H1 (cell line): ENCODE results near the gene ATMIN. TPM values are rescaled to one million over a fixed set of nuclear protein-coding genes. Genes with fewer than 3 reads are reported as not detected.

ENCODE experiments used
- CTCF ChIA-PET: fragments of 300-600 bp; sonication (Branson Sonifier 250); formaldehyde crosslinking; loops from one replicate; lab custom pipeline; 2021; ENCODE audit not compliant: partially characterized antibody; lab: Charles Lee
- POLR2A ChIA-PET: fragments of 300-600 bp; sonication (Branson Sonifier 250); formaldehyde crosslinking; loops from one replicate; lab custom pipeline; 2021; ENCODE audit warnings: inconsistent platforms; ENCODE audit not compliant: partially characterized antibody; lab: Charles Lee
- DNase-seq, 2 experiments: peaks; one replicate each; pipeline versions ENCODE4 v3.0.0 to v3.0.0-alpha.2; 2010 to 2022; ENCODE audit warnings: low spot score in 2 of 2, low read depth in 1 of 2, mixed read lengths in 1 of 2
- FAIRE-seq: peaks from 2 replicates; lab custom pipeline; 2011; peaks lifted over from hg19 to GRCh38; lab: Jason Lieb, UNC
- H2AFZ ChIP-seq: 2 replicates; pipeline ENCODE4 v1.8.1; 2012; ENCODE audit warnings: low read length, inconsistent platforms
- H2AK5ac ChIP-seq: 2 replicates; pipeline ENCODE4 v1.6.1; 2013; ENCODE audit warnings: low read depth, low read length
- H2BK120ac ChIP-seq: replicated peaks from 2 replicates; pipeline ENCODE3; 2013; ENCODE audit warnings: low read depth, low read length, inconsistent platforms
- H2BK12ac ChIP-seq: 2 replicates; pipeline ENCODE4 v1.6.1; 2013; ENCODE audit warnings: low read depth, low read length
- H2BK15ac ChIP-seq: 2 replicates; pipeline ENCODE4 v1.6.1; 2013; ENCODE audit warnings: low read length
- H2BK20ac ChIP-seq: 2 replicates; pipeline ENCODE4 v1.6.1; 2013; ENCODE audit warnings: low read length
- H2BK5ac ChIP-seq: 2 replicates; pipeline ENCODE4 v1.6.1; 2013; ENCODE audit warnings: low read depth, low read length
- H3K14ac ChIP-seq: 2 replicates; pipeline ENCODE4 v1.6.1; 2013; ENCODE audit warnings: inconsistent platforms; ENCODE audit not compliant: insufficient read length
- H3K18ac ChIP-seq: 2 replicates; pipeline ENCODE4 v1.6.1; 2013; ENCODE audit warnings: low read length; ENCODE audit errors: extremely low read depth
- H3K23ac ChIP-seq: 2 replicates; pipeline ENCODE4 v1.6.1; 2013; ENCODE audit warnings: inconsistent platforms; ENCODE audit not compliant: insufficient read length
- H3K23me2 ChIP-seq: 2 replicates; pipeline ENCODE4 v1.6.1; 2013; ENCODE audit warnings: low read depth, low read length
- H3K27ac ChIP-seq: 2 replicates; pipeline ENCODE4 v1.6.1; 2011; ENCODE audit warnings: low read depth, low read length, inconsistent platforms
- H3K27me3 ChIP-seq, 4 experiments: replicated peaks in 1 of 4; 1 replicate in 1 of 4; 2 replicates in 3 of 4; pipeline versions ENCODE4 v1.6.1 to v1.8.1; 2011 to 2013; ENCODE audit warnings: low read length in 3 of 4, mild to moderate bottlenecking in 3 of 4, inconsistent platforms in 2 of 4, mixed read lengths in 2 of 4, moderate library complexity in 1 of 4; ENCODE audit not compliant: control insufficient read depth in 3 of 4, insufficient read depth in 3 of 4; ENCODE audit errors: extremely low read depth in 1 of 4
- H3K36me3 ChIP-seq, 4 experiments: 2 replicates each; pipeline versions ENCODE4 v1.6.1 to v1.8.1; 2011 to 2013; ENCODE audit warnings: mild to moderate bottlenecking in 4 of 4, low read length in 3 of 4, moderate library complexity in 2 of 4, control low read depth in 1 of 4, inconsistent platforms in 1 of 4; ENCODE audit not compliant: insufficient read depth in 4 of 4, control insufficient read depth in 2 of 4
- H3K4ac ChIP-seq: replicated peaks from 2 replicates; pipeline ENCODE3; 2013; ENCODE audit warnings: low read length, low read depth, mixed read lengths, inconsistent platforms; ENCODE audit not compliant: insufficient read length
- H3K4me1 ChIP-seq, 4 experiments: replicated peaks in 1 of 4; 1 replicate in 1 of 4; 2 replicates in 3 of 4; pipeline versions ENCODE4 v1.6.1 to v1.8.1; 2011 to 2013; ENCODE audit warnings: low read length in 3 of 4, inconsistent platforms in 2 of 4, mixed read lengths in 1 of 4; ENCODE audit not compliant: insufficient read depth in 4 of 4, control insufficient read depth in 3 of 4
- H3K4me2 ChIP-seq, 2 experiments: 2 replicates each; pipeline versions ENCODE4 v1.6.1 to v1.8.1; 2011 to 2013; ENCODE audit warnings: low read depth in 2 of 2, low read length in 2 of 2, control low read depth in 1 of 2, inconsistent platforms in 1 of 2, mild to moderate bottlenecking in 1 of 2; ENCODE audit not compliant: insufficient read depth in 1 of 2
- H3K4me3 ChIP-seq, 4 experiments: fragments of 200-600, 300-600 bp in 1 of 4; sonication (generic), shearing (Covaris generic), sonication (Bioruptor Twin) in 1 of 4; 2 replicates each; pipeline versions ENCODE4 v1.5.1 to v1.8.1; 2011 to 2016; ENCODE audit warnings: low read length in 4 of 4, low read depth in 3 of 4, control low read depth in 2 of 4, inconsistent platforms in 2 of 4, mild to moderate bottlenecking in 2 of 4, mixed read lengths in 1 of 4, moderate library complexity in 1 of 4; ENCODE audit not compliant: insufficient read depth in 2 of 4; ENCODE audit errors: extremely low read depth in 1 of 4
- H3K56ac ChIP-seq: replicated peaks from 2 replicates; pipeline ENCODE3; 2013; ENCODE audit warnings: low read depth, mild to moderate bottlenecking, mixed read lengths, low read length, inconsistent platforms; ENCODE audit not compliant: insufficient read length
- H3K79me1 ChIP-seq: 2 replicates; pipeline ENCODE4 v1.6.1; 2013; ENCODE audit warnings: low read depth, low read length, control low read depth
- H3K79me2 ChIP-seq, 2 experiments: 2 replicates each; pipeline versions ENCODE4 v1.6.1 to v1.8.1; 2012 to 2013; ENCODE audit warnings: low read length in 2 of 2, mild to moderate bottlenecking in 2 of 2, inconsistent platforms in 1 of 2; ENCODE audit not compliant: insufficient read depth in 2 of 2, control insufficient read depth in 1 of 2
- H3K9ac ChIP-seq, 4 experiments: replicated peaks in 1 of 4; 1 replicate in 1 of 4; 2 replicates in 3 of 4; pipeline versions ENCODE4 v1.6.1 to v1.8.1; 2011 to 2013; ENCODE audit warnings: low read depth in 3 of 4, low read length in 3 of 4, control low read depth in 2 of 4, mild to moderate bottlenecking in 2 of 4, moderate library complexity in 2 of 4, inconsistent platforms in 1 of 4; ENCODE audit errors: extremely low read depth in 1 of 4
- H3K9me3 ChIP-seq, 2 experiments: 2 replicates each; pipeline versions ENCODE4 v1.6.1 to v1.8.1; 2012 to 2013; ENCODE audit warnings: mild to moderate bottlenecking in 2 of 2, moderate library complexity in 2 of 2, control low read depth in 1 of 2, inconsistent platforms in 1 of 2, low read depth in 1 of 2, low read length in 1 of 2, mixed read lengths in 1 of 2; ENCODE audit not compliant: insufficient read depth in 2 of 2
- H4K20me1 ChIP-seq, 2 experiments: replicated peaks in 1 of 2; 2 replicates each; pipeline versions ENCODE3 to v1.8.1; 2011 to 2013; ENCODE audit warnings: inconsistent platforms in 2 of 2, low read length in 2 of 2, mild to moderate bottlenecking in 1 of 2; ENCODE audit not compliant: insufficient read depth in 2 of 2, control insufficient read depth in 1 of 2
- H4K5ac ChIP-seq: 2 replicates; pipeline ENCODE4 v1.6.1; 2013; ENCODE audit warnings: low read length, low read depth, mixed read lengths, inconsistent platforms; ENCODE audit not compliant: insufficient read length
- H4K8ac ChIP-seq: 2 replicates; pipeline ENCODE4 v1.8.0; 2013; ENCODE audit warnings: mild to moderate bottlenecking, moderate library complexity, low read length, inconsistent platforms; ENCODE audit not compliant: insufficient read depth; ENCODE audit errors: extremely low read depth
- H4K91ac ChIP-seq: replicated peaks from 2 replicates; pipeline ENCODE3; 2013; ENCODE audit warnings: low read length, mixed read lengths, inconsistent platforms; ENCODE audit not compliant: insufficient read length
- CTBP2 ChIP-seq: IDR thresholded peaks from 2 replicates; pipeline ENCODE4 v1.7.0; 2011; ENCODE audit warnings: borderline replicate concordance, mild to moderate bottlenecking, moderate library complexity, mixed read lengths, low read length; ENCODE audit not compliant: insufficient read depth, insufficient read length
- KDM5A ChIP-seq: fragments of 200-600 bp; IDR thresholded peaks from 2 replicates; pipeline ENCODE4 v1.7.1; 2012; ENCODE audit warnings: mild to moderate bottlenecking, low read length, inconsistent platforms, mixed read lengths
- NRF1 ChIP-seq: IDR thresholded peaks from 2 replicates; pipeline ENCODE4 v1.6.1; 2011; ENCODE audit warnings: mild to moderate bottlenecking, low read depth, low read length, improper control_type of control experiment
- YY1 ChIP-seq: IDR thresholded peaks from 2 replicates; pipeline ENCODE4 v1.6.1; 2011; ENCODE audit warnings: low read depth, mild to moderate bottlenecking, low read length
- WGBS, 2 experiments: shearing (Covaris generic) in 1 of 2; methylation state at CpG; one replicate each; pipeline versions ENCODE4 v1.1.6 to v1.1.7; 2013 to 2015; ENCODE audit warnings: low lambda C conversion rate in 2 of 2, mixed read lengths in 2 of 2, inconsistent platforms in 1 of 2, low coverage in 1 of 2, missing lambda C conversion rate in 1 of 2; ENCODE audit not compliant: insufficient replicate concordance in 2 of 2, insufficient coverage in 1 of 2, insufficient read length in 1 of 2; ENCODE audit errors: extremely low coverage in 1 of 2, missing lambda C conversion rate in 1 of 2; 5-methylcytosine and 5-hydroxymethylcytosine counted together
- polyA plus RNA-seq, 7 experiments: library from polyadenylated mRNA; depleted of rRNA in 3 of 7; stranded (reverse) in 5 of 7; unstranded in 2 of 7; fragments of >200 nt in 5 of 7; fragments of 200-250 nt in 2 of 7; gene quantifications; 1 replicate in 5 of 7; 2 replicates in 1 of 7; 4 replicates in 1 of 7; pipeline versions ENCODE4 v1.2.1 to v1.2.3, GENCODE V29; 2011 to 2013; ENCODE audit warnings: missing spikeins in 2 of 7, mixed read lengths in 2 of 7
- total RNA-seq: library from RNA; stranded (reverse); fragmentation: NEBNext Ultra II Directional; extraction: Animal tissue kit (Norgen Biotek cat#: 25700); gene quantifications from 2 replicates; pipeline ENCODE4 v1.2.1, GENCODE V29; 2021

ATMIN gene
- total and polyA plus RNA-seq, 2 of the 8 experiments (the other 6 are each of a cell fraction or from before 2014, with no cell fraction given) = 34.8 to 59.8 TPM

DNA sequence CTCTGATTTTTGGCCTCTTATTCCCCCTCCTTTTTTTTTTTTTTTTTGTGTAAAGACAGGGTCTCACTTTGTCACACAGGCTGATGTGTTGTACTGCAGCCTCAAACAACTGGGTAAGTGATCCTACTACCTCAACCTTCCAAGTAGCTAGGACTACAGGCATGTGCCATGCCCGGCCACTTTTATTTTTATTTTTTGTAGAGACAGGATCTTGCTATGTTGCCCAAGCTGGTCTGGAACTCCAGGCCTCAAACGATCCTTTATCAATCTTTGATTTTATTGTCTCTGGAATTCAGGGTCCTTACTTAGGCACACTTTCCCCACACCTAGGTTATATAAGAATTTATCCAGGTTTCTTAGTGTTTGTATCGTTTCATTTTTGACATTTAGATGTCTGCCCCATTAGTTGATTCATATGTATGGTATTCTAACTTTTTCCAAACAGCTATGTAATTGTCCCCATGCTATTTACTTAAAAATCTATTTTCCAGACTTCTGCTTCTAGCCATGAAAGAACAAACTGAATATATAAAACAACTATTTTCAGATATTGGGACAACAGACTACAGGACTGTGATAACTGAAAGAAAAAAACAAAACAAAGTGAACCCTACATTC lies 42.9 kb upstream of the ATMIN start:
- H2AK5ac ChIP-seq = no peak overlapping the region
- peaks cover 0 to 32% of the 10 kb centered on the region in 2 experiments; a peak in 2 of 4 replicates for H3K79me2 ChIP-seq
- no peak overlapping the region for H2BK15ac ChIP-seq
- H3K18ac ChIP-seq = no peak overlapping the region
- H3K9me3 ChIP-seq = no peaks in the 10 kb centered on the region
- no peak for TF ChIP-seq NRF1
- no peak for TF ChIP-seq YY1
- no peak for TF ChIP-seq CTBP2
- no peak for TF ChIP-seq KDM5A
- no peaks in the 10 kb centered on the region for H3K36me3 ChIP-seq
- no peak overlapping the region for H3K27ac ChIP-seq
- no peak overlapping the region for H2AFZ ChIP-seq
- CTCF ChIA-PET = interaction anchor here (1.1 to 10.6 kb wide), 4 partner anchors 10 to 68 kb away, joined by 3 to 83 read pairs (median 4); no protein-coding TSS in a partner anchor
- no peak overlapping the region for H3K23ac ChIP-seq
- H4K91ac ChIP-seq = no peak overlapping the region
- FAIRE-seq (no peak), DNase-seq (no peak)
- no peak overlapping the region for H4K8ac ChIP-seq
- H3K4me1 ChIP-seq = peaks cover 0 to 4% (median 1%) of the 10 kb centered on the region in 4 experiments; a peak in 2 of 7 replicates
- H3K27me3 ChIP-seq = no peaks in the 10 kb centered on the region; a peak in 2 of 7 replicates
- 61% methylated on average over 3 of the region's 3 CpGs; no CpG with 5 or more reads in 1 of the 2 experiments for WGBS, 2 experiments
- H2BK120ac ChIP-seq = no peak overlapping the region
- H3K56ac ChIP-seq = no peak overlapping the region
- no peaks in the 10 kb centered on the region; the same call in 1 of the 2 replicates for H3K79me1 ChIP-seq
- H2BK12ac ChIP-seq = no peak overlapping the region
- H3K4ac ChIP-seq = no peak overlapping the region
- POLR2A ChIA-PET = interaction anchor here (1.5 kb wide), 1 partner anchor 43 kb away, joined by 3 read pairs; the partner anchor contains the start of gene ATMIN
- no peak overlapping the region for H2BK20ac ChIP-seq
- no peaks in the 10 kb centered on the region for H3K23me2 ChIP-seq
- no peak overlapping the region for H3K9ac ChIP-seq
- no peak overlapping the region for H3K14ac ChIP-seq
- no peak overlapping the region for H3K4me2 ChIP-seq
- H3K4me3 ChIP-seq = no peak overlapping the region
- H4K20me1 ChIP-seq = peaks cover 8 to 9% of the 10 kb centered on the region in 2 experiments
- no peak overlapping the region for H4K5ac ChIP-seq
- H2BK5ac ChIP-seq = no peak overlapping the region
